ENCODE measurements around the gene PPP6R2. TPM values are rescaled to one million over a fixed set of nuclear protein-coding genes. Genes with fewer than 3 reads are reported as not detected.

Gene PPP6R2
- total and polyA plus RNA-seq, 2 donors (not counting 3 experiments of a cell fraction or from before 2014, with no cell fraction given): 38.6 to 54.6 TPM

- FAIRE-seq (no peak), DNase-seq (ENCODE audit: low read depth, low spot score) (no peak)
- Histone ChIP-seq H3K36me3 (ENCODE audit: control insufficient read depth in 2 of 2, extremely low read depth in 1 of 2, insufficient read depth in 2 of 2, low read length in 2 of 2) (peaks cover 0 to 52% of the 10 kb centered on the region in 2 experiments), H3K4me3 (replicated peaks in 1 of 3; ENCODE audit: insufficient read depth in 1 of 3, low read depth in 1 of 3, low read length in 3 of 3) (no peak overlapping the region), H3K79me2 (ENCODE audit: control insufficient read depth, insufficient read depth, low read length) (no peaks in the 10 kb centered on the region), H3K9me1 (replicated peaks; ENCODE audit: control insufficient read depth, extremely low read depth, insufficient read depth, low read length) (no peaks in the 10 kb centered on the region), H3K27ac (ENCODE audit: insufficient read depth, low read depth, low read length) (no peak overlapping the region), H2AFZ (ENCODE audit: low read depth, low read length) (no peak overlapping the region), H3K27me3 (ENCODE audit: control insufficient read depth in 2 of 2, insufficient read depth in 2 of 2, low read length in 2 of 2) (no peaks in the 10 kb centered on the region), H3K9me3 (replicated peaks; ENCODE audit: control insufficient read depth, insufficient read depth, low read length) (no peaks in the 10 kb centered on the region), H3K4me2 (ENCODE audit: insufficient read depth, low read length) (no peak overlapping the region), H3K9ac (replicated peaks; ENCODE audit: extremely low read depth, insufficient read depth, low read length) (no peak overlapping the region), H4K20me1 (replicated peaks; ENCODE audit: control insufficient read depth, extremely low read depth, insufficient read depth, low read length) (no peaks in the 10 kb centered on the region), H3K4me1 (ENCODE audit: control insufficient read depth, extremely low read depth, insufficient read depth, low read length) (peaks cover 6% of the 10 kb centered on the region)
- POLR2A ChIA-PET: no interaction called here
- TF ChIP-seq GATA2 (IDR thresholded peaks at IDR 0.05; ENCODE audit: insufficient read depth, insufficient read length, low read depth, low read length) (no peak), MAX (IDR thresholded peaks at IDR 0.05; ENCODE audit: insufficient read depth, insufficient read length) (no peak), FOS (IDR thresholded peaks at IDR 0.05; ENCODE audit: borderline replicate concordance, insufficient read depth, low read length) (no peak), JUN (IDR thresholded peaks at IDR 0.05; ENCODE audit: borderline replicate concordance, insufficient read depth, insufficient read length, low read depth) (no peak)
- intact Hi-C loops (cut with micrococcal nuclease): no loop called here
- dilution Hi-C loops (cut with MboI; ENCODE audit: extremely low pct_ligation_motif_present, low sequenced_read_pairs): no loop called here
- CTCF ChIA-PET: no interaction called here
- BruUV-seq (replicated peaks): no TSS peak
Measured at GRCh38 chr22:50443197-50443596, 100.1 kb downstream of the PPP6R2 start.

GRCh38 chr22:50443801-50444625, 100.9 kb downstream of the PPP6R2 start:
- no peaks in the 10 kb centered on the region for H4K20me1 ChIP-seq (replicated peaks; ENCODE audit: control insufficient read depth, extremely low read depth, insufficient read depth, low read length)
- H3K79me2 ChIP-seq (ENCODE audit: control insufficient read depth, insufficient read depth, low read length): no peaks in the 10 kb centered on the region
- FAIRE-seq (no peak), DNase-seq (ENCODE audit: low read depth, low spot score) (no peak)
- no peaks in the 10 kb centered on the region for H3K9me1 ChIP-seq (replicated peaks; ENCODE audit: control insufficient read depth, extremely low read depth, insufficient read depth, low read length)
- peaks cover 2 to 50% of the 10 kb centered on the region in 2 experiments for H3K36me3 ChIP-seq (ENCODE audit: control insufficient read depth in 2 of 2, extremely low read depth in 1 of 2, insufficient read depth in 2 of 2, low read length in 2 of 2)
- ChIA-PET POLR2A (interaction anchor here (0.6 kb wide), 1 partner anchor 149 kb away, joined by 3 read pairs; no protein-coding TSS in a partner anchor), CTCF (interaction anchor here (0.6 to 1.6 kb wide), 3 partner anchors 54 to 177 kb away, joined by 3 to 9 read pairs (median 3); partner anchors contain the start of gene SCO2)
- H2AFZ ChIP-seq (ENCODE audit: low read depth, low read length): no peak overlapping the region
- H3K27me3 ChIP-seq (ENCODE audit: control insufficient read depth in 2 of 2, insufficient read depth in 2 of 2, low read length in 2 of 2): no peaks in the 10 kb centered on the region
- BruUV-seq (replicated peaks): no TSS peak
- TF ChIP-seq FOS (IDR thresholded peaks at IDR 0.05; ENCODE audit: borderline replicate concordance, insufficient read depth, low read length): no peak
- TF ChIP-seq GATA2 (IDR thresholded peaks at IDR 0.05; ENCODE audit: insufficient read depth, insufficient read length, low read depth, low read length): no peak
- no peak for TF ChIP-seq MYC (IDR thresholded peaks at IDR 0.05; ENCODE audit: low read depth, low read length)
- TF ChIP-seq JUN (IDR thresholded peaks at IDR 0.05; ENCODE audit: borderline replicate concordance, insufficient read depth, insufficient read length, low read depth): no peak
- no peak for TF ChIP-seq POLR2AphosphoS5 (IDR thresholded peaks at IDR 0.05; ENCODE audit: insufficient read depth, low read depth, low read length)
- no peak for TF ChIP-seq CTCF (IDR thresholded peaks at IDR 0.05; ENCODE audit: extremely low read depth in 1 of 2, insufficient read depth in 1 of 2, low read depth in 1 of 2, low read length in 2 of 2)
- no peak for TF ChIP-seq POLR2A (IDR thresholded peaks at IDR 0.05; ENCODE audit: low read depth, low read length)
- TF ChIP-seq EZH2 (IDR thresholded peaks at IDR 0.05; ENCODE audit: borderline replicate concordance, low read depth, low read length, severe bottlenecking): no peak
- no peak for TF ChIP-seq MAX (IDR thresholded peaks at IDR 0.05; ENCODE audit: insufficient read depth, insufficient read length)
- H3K4me3 ChIP-seq (replicated peaks in 1 of 3; ENCODE audit: insufficient read depth in 1 of 3, low read depth in 1 of 3, low read length in 3 of 3): no peak overlapping the region
- no peak overlapping the region for H3K27ac ChIP-seq (ENCODE audit: insufficient read depth, low read depth, low read length)
- intact Hi-C loops (cut with micrococcal nuclease) (no loop called here), dilution Hi-C loops (cut with MboI; ENCODE audit: extremely low pct_ligation_motif_present, low sequenced_read_pairs) (no loop called here)
- H3K9me3 ChIP-seq (replicated peaks; ENCODE audit: control insufficient read depth, insufficient read depth, low read length): no peaks in the 10 kb centered on the region
- H3K9ac ChIP-seq (replicated peaks; ENCODE audit: extremely low read depth, insufficient read depth, low read length): no peak overlapping the region
- H3K4me2 ChIP-seq (ENCODE audit: insufficient read depth, low read length): no peak overlapping the region
- H3K4me1 ChIP-seq (ENCODE audit: control insufficient read depth, extremely low read depth, insufficient read depth, low read length): peaks cover 6% of the 10 kb centered on the region
